HG02610 (cell line): ENCODE results near the gene CUL9.

Source experiments
- ATAC-seq: cut with Tn5 transposase; IDR thresholded peaks from one replicate; pipeline ENCODE4 v1.9.1; 2021; ENCODE audit warnings: mild to moderate bottlenecking, moderate library complexity; ENCODE audit not compliant: unreplicated experiment

The CUL9 gene

GRCh38 chr6:43172104-43173007 is 9.6 kb upstream of the CUL9 start:
- no peak for ATAC-seq

DNA sequence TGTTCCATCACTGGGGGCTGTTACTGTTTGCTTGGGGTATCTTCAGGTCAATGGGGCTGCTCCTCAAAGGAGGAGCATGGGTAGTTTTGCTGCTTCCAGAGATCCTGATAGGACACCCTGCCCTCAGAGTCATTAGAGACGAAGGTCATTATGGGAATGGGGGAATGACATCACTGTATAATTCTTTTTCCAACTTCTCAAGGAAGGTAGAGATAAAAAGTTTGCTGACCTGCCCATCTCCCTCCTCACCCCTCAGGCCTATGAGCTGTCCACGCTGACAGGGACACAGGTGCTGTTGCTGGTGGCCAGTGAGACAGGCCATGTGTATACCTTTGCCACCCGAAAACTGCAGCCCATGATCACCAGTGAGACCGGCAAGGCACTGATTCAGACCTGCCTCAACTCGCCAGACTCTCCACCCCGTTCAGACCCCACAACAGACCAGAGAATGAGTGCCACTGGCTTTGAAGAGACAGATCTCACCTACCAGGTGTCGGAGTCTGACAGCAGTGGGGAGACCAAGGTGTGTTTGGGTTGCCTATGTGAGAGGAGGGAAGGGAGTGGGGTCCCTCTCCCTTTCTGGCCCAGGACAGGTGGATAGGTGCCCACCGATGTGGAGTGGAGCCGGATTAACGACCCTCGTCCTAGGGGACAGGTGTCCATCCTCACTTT is 8.3 kb upstream of the CUL9 start:
- ATAC-seq = no peak

DNA sequence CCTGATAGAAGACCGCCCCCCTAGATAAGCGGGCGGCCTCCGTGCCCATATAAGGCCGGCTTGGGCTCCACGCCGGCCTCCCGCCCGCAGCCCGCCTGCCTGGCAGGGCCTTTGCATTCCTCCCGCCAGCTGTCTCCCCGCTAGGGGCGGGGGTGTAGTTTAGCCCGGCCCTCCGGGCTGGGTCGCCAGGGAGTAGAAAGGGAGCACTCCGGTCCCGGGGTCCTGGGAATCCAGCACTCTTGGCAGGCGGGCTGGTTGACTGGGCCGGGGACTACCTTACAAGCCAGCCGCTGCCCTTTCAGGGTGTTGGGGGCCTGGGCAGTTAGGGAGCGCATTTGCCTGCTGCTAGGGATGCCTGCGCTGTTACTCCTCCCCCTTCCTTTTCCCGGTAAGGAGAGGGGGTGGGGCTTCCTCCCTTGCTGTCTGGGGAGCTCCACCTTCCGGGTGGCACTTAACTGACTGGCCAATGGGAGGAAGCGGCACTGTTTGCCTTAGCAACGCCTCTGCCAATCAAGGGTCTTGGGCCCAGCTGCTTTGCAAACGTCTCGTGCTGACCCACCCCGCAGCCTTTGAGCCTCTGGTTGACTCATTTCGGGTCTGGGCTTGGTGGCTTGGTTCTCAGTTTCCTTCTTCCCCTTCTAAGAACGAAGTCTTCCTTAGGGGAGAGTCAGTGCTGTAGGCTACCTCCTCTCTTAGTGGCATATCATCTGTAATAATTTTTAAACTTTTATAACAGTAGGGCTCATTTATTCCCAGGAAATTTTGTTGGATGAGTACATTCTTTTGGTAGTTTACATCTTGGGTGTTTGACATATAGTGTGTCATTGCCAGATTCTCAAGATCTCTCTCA is 7.5 kb upstream of the CUL9 start:
- peak; percentile 79 for ATAC-seq

DNA sequence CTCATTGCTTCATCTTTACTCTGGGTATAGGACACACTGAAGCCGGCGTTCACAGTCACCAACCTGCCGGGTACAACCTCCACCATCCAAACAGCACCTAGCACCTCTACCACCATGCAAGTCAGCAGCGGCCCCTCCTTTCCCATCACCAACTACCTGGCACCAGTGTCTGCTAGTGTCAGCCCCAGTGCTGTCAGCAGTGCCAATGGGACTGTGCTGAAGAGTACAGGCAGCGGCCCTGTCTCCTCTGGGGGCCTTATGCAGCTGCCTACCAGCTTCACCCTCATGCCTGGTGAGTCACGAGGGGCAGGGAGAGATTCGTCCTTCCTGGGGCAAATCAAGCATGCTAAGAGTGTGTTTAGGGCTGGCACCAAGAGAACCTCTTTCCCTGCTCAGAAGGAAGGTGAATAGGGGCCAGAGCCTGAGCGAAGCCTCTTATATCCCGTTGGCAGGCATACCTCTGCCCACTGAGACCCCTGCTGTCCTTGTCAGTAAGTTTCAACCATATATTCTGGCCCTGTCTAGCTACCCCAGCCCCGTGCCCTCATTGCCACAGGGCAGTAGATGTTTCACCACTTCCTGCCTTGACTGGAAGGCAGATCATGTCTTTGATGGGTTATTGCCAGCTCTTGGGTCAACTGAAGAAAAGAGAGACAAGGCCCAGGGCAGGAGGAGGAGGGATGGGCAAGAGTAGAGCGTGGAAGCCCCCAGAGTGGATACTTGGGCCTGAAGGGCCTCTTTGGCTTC is 6.1 kb upstream of the CUL9 start:
- no peak for ATAC-seq

DNA sequence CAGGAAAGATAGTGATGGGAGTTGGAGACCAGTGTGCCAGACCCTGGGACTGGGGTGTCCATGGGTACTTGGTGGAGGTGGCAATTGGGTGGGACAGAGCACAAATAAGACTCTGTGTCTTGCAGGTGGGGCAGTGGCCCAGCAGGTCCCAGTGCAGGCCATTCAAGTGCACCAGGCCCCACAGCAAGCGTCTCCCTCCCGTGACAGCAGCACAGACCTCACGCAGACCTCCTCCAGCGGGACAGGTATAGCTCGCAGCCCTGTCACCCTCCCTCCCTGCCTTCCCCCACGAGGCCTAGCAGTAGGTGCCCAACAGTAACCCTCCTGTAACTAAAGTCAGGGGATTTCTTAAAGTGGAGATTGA is 5.6 kb upstream of the CUL9 start:
- no peak for ATAC-seq

GRCh38 chr6:43178150-43178549 is 3.8 kb upstream of the CUL9 start:
- no peak for ATAC-seq

DNA sequence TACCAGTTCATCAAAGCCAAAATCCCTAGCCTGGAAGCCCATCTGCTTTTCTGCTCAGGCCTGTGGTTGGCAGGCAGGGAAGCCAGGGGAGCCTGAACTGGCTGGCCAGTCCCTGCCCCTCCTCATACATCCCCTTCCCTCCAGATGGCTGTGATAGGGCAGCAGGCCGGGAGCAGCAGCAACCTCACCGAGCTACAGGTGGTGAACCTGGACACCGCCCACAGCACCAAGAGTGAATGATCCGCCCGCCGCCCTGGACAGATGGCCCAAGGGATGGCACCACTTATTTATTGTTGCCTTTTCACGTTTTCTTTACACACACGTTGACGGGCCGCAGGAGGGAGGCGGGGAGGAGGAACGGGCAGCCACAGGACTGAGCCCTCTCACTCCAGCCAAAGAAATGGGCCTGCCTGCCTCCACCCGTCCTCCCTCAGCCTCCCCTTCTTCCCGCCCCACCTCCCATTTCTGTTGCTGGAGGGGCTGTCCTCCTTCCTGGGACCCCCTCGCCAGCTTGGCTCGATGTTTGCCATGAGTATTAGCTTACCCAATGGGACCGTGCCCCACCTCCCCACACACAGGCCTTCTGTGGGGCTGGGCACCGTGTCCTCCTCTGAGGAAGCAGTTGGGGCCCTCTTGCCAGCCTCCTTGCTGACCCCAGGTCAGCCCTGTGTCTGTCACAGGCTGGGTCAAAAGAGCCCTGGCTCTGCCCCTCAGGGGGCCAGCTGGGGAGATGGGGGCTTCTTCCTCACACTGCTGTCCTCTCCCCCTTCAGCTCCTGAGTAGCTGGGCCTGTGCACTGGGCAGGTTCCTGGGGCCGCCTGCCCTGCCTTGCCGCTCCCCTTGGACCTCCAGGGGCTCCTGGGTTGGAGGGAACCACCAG is 2.8 kb upstream of the CUL9 start:
- ATAC-seq = no peak

- no peak for ATAC-seq
These were observed 1.9 kb upstream of the CUL9 start for GRCh38 chr6:43180058-43180457.

GRCh38 chr6:43180985-43181384 is 1.0 kb upstream of the CUL9 start:
- ATAC-seq = no peak

DNA sequence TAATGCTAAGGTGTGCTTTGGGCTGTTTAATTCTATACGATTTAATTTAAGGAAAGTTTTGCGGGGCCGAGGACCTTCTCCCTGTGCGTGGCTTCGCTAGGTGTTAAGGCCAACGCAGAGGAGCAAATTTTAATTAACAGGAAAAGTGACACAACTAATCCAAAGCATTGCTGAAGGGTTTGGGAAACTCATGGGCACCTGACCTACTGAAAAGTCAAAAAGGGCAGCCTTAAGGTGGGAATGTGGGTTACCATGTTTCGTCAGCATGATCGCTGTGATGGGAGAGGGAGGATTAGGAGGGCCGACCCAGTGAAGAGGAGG is 415 bp upstream of the CUL9 start:
- ATAC-seq = no peak

DNA sequence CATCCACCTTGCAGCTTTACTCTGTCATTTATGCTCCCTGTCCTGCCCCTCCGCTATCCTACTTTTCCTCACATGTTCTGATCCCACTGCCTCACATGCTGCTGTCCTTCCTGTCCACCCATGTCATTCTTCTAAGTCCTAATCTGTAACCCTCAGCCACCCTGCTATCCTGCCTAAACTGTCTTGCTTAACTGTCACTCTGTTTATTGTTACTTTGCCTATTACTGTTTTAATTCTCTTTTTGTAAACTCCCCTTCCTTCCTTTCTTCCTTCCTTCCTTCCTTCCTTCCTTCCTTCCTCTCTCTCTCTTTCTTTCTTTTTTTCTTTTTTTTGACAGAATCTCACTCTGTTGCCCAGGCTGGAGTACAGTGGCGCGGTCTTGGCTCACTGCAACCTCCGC is 1.4 kb downstream of the CUL9 start:
- no peak for ATAC-seq

DNA sequence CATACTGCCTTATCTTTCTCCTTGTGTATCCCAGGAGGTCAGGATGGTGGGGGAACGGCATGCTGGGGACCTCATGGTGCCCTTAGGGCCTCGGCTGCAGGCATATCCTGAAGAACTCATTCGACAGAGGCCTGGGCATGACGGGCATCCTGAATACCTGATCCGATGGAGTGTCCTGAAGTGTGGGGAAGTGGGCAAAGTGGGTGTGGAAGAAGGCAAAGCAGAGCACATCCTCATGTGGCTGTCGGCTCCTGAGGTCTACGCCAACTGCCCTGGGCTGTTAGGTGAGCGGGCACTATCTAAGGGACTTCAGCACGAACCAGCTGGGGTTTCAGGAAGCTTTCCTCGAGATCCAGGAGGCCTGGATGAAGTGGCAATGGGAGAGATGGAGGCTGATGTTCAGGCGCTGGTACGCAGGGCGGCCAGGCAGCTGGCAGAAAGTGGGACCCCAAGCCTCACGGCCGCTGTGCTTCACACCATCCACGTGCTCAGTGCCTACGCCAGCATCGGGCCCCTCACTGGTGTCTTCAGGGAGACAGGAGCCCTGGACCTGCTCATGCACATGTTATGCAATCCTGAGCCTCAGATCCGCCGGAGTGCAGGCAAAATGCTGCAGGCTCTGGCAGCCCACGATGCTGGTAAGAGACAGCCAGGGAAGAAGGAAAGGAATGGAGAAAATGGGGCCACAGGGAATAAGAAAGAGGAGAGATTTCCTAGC is 2.4 kb downstream of the CUL9 start:
- ATAC-seq = no peak

- no peak for ATAC-seq
These were observed 3.5 kb downstream of the CUL9 start for GRCh38 chr6:43185391-43185985.

DNA sequence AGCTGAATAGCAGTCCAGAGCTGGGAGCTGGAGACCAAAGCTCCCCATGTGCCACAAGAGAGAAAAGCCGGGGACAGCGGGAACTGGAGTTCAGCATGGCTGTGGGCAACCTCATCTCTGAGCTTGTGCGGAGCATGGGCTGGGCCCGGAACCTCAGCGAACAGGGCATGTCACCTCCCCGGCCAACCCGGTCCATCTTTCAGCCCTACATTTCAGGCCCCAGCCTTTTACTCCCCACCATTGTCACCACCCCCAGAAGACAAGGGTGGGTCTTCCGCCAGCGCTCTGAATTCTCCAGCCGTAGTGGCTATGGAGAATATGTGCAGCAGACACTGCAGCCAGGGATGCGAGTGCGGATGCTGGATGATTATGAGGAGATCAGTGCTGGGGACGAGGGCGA is 4.0 kb downstream of the CUL9 start:
- ATAC-seq = no peak

- no peak for ATAC-seq
These were observed 4.7 kb downstream of the CUL9 start for GRCh38 chr6:43186706-43187105.

DNA sequence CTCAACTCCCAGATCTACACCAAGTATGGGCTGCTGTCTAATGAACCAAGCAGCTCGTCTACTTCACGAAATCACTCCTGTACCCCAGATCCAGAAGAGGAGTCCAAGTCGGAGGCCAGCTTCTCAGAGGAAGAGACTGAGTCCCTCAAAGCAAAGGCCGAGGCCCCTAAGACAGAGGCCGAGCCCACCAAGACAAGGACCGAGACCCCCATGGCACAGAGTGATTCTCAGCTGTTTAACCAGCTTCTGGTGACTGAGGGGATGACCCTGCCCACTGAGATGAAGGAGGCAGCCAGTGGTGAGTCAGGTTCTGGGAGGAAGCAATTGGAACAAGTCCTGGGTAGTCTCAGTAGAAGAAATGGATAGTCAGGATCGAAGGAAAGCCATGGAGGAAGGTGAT is 5.8 kb downstream of the CUL9 start:
- ATAC-seq = no peak

DNA sequence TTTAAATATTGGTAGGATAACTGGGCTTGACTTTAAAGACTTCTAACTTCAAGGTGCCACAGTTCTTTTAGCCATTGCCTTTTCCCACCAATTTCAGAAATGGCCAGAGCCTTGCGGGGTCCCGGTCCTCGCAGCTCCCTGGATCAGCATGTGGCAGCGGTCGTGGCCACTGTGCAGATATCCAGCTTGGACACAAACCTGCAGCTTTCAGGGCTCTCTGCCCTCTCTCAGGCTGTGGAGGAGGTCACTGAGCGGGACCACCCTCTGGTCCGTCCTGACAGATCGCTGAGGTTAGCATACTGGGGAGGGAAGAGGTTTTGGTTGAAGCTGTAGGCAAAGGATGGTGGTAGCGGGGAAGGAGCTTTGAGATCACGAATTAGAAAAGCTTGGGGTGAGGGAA is 6.4 kb downstream of the CUL9 start:
- no peak for ATAC-seq

- no peak for ATAC-seq
These were observed 7.8 kb downstream of the CUL9 start for GRCh38 chr6:43189776-43190304.

GRCh38 chr6:43192911-43193310 is 10.9 kb downstream of the CUL9 start:
- no peak for ATAC-seq
